Spinal cord (tissue), 10 donors: ENCODE results near the gene GID8. TPM values are rescaled to one million over a fixed set of nuclear protein-coding genes. Genes with fewer than 3 reads are reported as not detected.

Experiments used
- DNase-seq, 6 donors: peaks; one replicate each; pipeline versions ENCODE4 v3.0.0 to v3.0.0-alpha.2; 2013 to 2015; ENCODE audit warnings: low spot score in 6 of 6, low read depth in 4 of 6
- H3K27ac ChIP-seq: one replicate; pipeline ENCODE4 v1.5.1; 2013; ENCODE audit warnings: low read depth, low read length, control low read depth
- H3K27me3 ChIP-seq: one replicate; pipeline ENCODE4 v1.6.1; 2013; ENCODE audit warnings: low read length; ENCODE audit not compliant: control insufficient read depth, insufficient read depth
- H3K36me3 ChIP-seq: one replicate; pipeline ENCODE4 v1.6.1; 2013; ENCODE audit warnings: low read length; ENCODE audit not compliant: control insufficient read depth, insufficient read depth
- H3K4me1 ChIP-seq: one replicate; pipeline ENCODE4 v1.6.1; 2013; ENCODE audit warnings: low read length; ENCODE audit not compliant: control insufficient read depth, insufficient read depth
- H3K4me3 ChIP-seq: one replicate; pipeline ENCODE4 v1.5.1; 2013; ENCODE audit warnings: low read depth, low read length, control low read depth
- H3K9me3 ChIP-seq: one replicate; pipeline ENCODE4 v1.6.1; 2013; ENCODE audit warnings: low read length; ENCODE audit not compliant: control insufficient read depth, insufficient read depth
- WGBS: methylation state at CpG from one replicate; pipeline ENCODE4 v1.1.5; 2013; ENCODE audit warnings: missing lambda C conversion rate; ENCODE audit not compliant: insufficient coverage; 5-methylcytosine and 5-hydroxymethylcytosine counted together
- polyA plus RNA-seq, 2 donors: library from polyadenylated mRNA; unstranded; fragments of 120-200 nt; gene quantifications; one replicate each; pipeline ENCODE4 v1.2.1, GENCODE V29; 2013; ENCODE audit not compliant: insufficient read length in 2 of 2
- total RNA-seq, 2 donors: library from RNA; depleted of rRNA in 1 of 2; stranded (reverse); fragments of 120-200 nt in 1 of 2; fragments of >200 nt in 1 of 2; gene quantifications; one replicate each; pipeline versions ENCODE4 v1.2.3 to v1.2.4, GENCODE V29; 2013 to 2014
- donor health status: healthy.

GID8 gene
- total and polyA plus RNA-seq, 4 donors, result 32.7 to 46.0 (median 39.1) TPM

- Histone ChIP-seq H3K36me3 (peaks cover 6% of the 10 kb centered on the region), H3K4me3 (peak within 1 kb of the TSS; percentile 95), H3K9me3 (no peaks in the 10 kb centered on the region), H3K27me3 (no peaks in the 10 kb centered on the region), H3K4me1 (peaks cover 46% of the 10 kb centered on the region), H3K27ac (peak within 1 kb of the TSS; percentile 90)
- DNase-seq, result peak; percentile 70 to 97 (median 80)
- WGBS, result under 1% methylated on average over 83 of the region's 92 CpGs
Observed at GRCh38 chr20:62926229-62927127, 11.5 kb upstream of the GID8 start, which contains the start of gene DIDO1. Gene DIDO1 (minus strand): TSS chr20:62926505.

GRCh38 chr20:62927128-62927705 is 10.7 kb upstream of the GID8 start:
- Histone ChIP-seq H3K27me3 (no peaks in the 10 kb centered on the region), H3K36me3 (peaks cover 6% of the 10 kb centered on the region), H3K4me3 (peak overlapping the region; percentile 95), H3K4me1 (peaks cover 42% of the 10 kb centered on the region), H3K9me3 (no peaks in the 10 kb centered on the region), H3K27ac (no peak overlapping the region)
- 88% methylated on average over 4 of the region's 12 CpGs for WGBS
- no peak for DNase-seq

- no peaks in the 10 kb centered on the region for H3K27me3 ChIP-seq
- DNase-seq, result no peak
- WGBS, result 55% methylated on average over 10 of the region's 14 CpGs
- H3K36me3 ChIP-seq, result peaks cover 9% of the 10 kb centered on the region
- H3K27ac ChIP-seq, result no peak overlapping the region
- peaks cover 31% of the 10 kb centered on the region for H3K4me1 ChIP-seq
- peak overlapping the region; percentile 31 for H3K4me3 ChIP-seq
- H3K9me3 ChIP-seq, result no peaks in the 10 kb centered on the region
Observed at GRCh38 chr20:62928246-62928939, 9.6 kb upstream of the GID8 start.

GRCh38 chr20:62929051-62929538 is 8.9 kb upstream of the GID8 start:
- DNase-seq, result peak in 1 of 6 donors; percentile 52
- H3K27me3 ChIP-seq, result no peaks in the 10 kb centered on the region
- peaks cover 12% of the 10 kb centered on the region for H3K36me3 ChIP-seq
- no peaks in the 10 kb centered on the region for H3K9me3 ChIP-seq
- 11% methylated on average over 44 of the region's 44 CpGs for WGBS
- peak overlapping the region; percentile 31 for H3K4me3 ChIP-seq
- peaks cover 29% of the 10 kb centered on the region for H3K4me1 ChIP-seq
- H3K27ac ChIP-seq, result peak overlapping the region; percentile 52

- H3K4me1 ChIP-seq, result peaks cover 34% of the 10 kb centered on the region
- no peak overlapping the region for H3K27ac ChIP-seq
- DNase-seq, result no peak
- H3K36me3 ChIP-seq, result peaks cover 23% of the 10 kb centered on the region
- no peaks in the 10 kb centered on the region for H3K9me3 ChIP-seq
- no peak overlapping the region for H3K4me3 ChIP-seq
- 79% methylated on average over 5 of the region's 9 CpGs for WGBS
- H3K27me3 ChIP-seq, result no peaks in the 10 kb centered on the region
Observed at GRCh38 chr20:62931464-62931863, 6.5 kb upstream of the GID8 start.

GRCh38 chr20:62933966-62934365 is 4.0 kb upstream of the GID8 start:
- Histone ChIP-seq H3K36me3 (peaks cover 23% of the 10 kb centered on the region), H3K4me1 (peaks cover 31% of the 10 kb centered on the region), H3K4me3 (no peak overlapping the region), H3K9me3 (no peaks in the 10 kb centered on the region), H3K27me3 (no peaks in the 10 kb centered on the region), H3K27ac (no peak overlapping the region)
- 29% methylated on average over 3 of the region's 3 CpGs for WGBS
- no peak for DNase-seq

- DNase-seq, result no peak
- no peaks in the 10 kb centered on the region for H3K27me3 ChIP-seq
- no peaks in the 10 kb centered on the region for H3K9me3 ChIP-seq
- 87% methylated on average over 9 of the region's 12 CpGs for WGBS
- peaks cover 32% of the 10 kb centered on the region for H3K4me1 ChIP-seq
- H3K4me3 ChIP-seq, result no peak overlapping the region
- H3K36me3 ChIP-seq, result peaks cover 21% of the 10 kb centered on the region
- no peak overlapping the region for H3K27ac ChIP-seq
Observed at GRCh38 chr20:62935204-62935967, 2.6 kb upstream of the GID8 start.

GRCh38 chr20:62935968-62936585 is 1.9 kb upstream of the GID8 start:
- Histone ChIP-seq H3K9me3 (no peaks in the 10 kb centered on the region), H3K4me3 (no peak overlapping the region), H3K36me3 (peaks cover 21% of the 10 kb centered on the region), H3K27me3 (no peaks in the 10 kb centered on the region), H3K4me1 (peaks cover 32% of the 10 kb centered on the region), H3K27ac (no peak overlapping the region)
- WGBS, result 85% methylated on average over 14 of the region's 22 CpGs
- no peak for DNase-seq
